Upper lobe of left lung (tissue), 6 donors: ENCODE measurements around the gene CYFIP1. TPM values are rescaled to one million over a fixed set of nuclear protein-coding genes. Genes with fewer than 3 reads are reported as not detected.
A peak's percentile ranks its signal among the peaks of the same experiment; 100 is the strongest.
"Not testable (repeated sequence)": the region's sequence is repeated elsewhere in the genome, so short reads cannot be mapped to it uniquely, and the experiment has no call there.

Experiments
- ATAC-seq, 2 donors: fragments of 200-7000 bp; cut with Tn5 transposase; one replicate each; pipeline ENCODE4 v1.9.1; 2022; ENCODE audit warnings: mild to moderate bottlenecking in 2 of 2, moderate library complexity in 2 of 2; ENCODE audit not compliant: low FRiP score in 2 of 2
- DNase-seq, 2 donors: peaks; one replicate each; pipeline ENCODE4 v3.0.0-alpha.2; 2019 to 2020
- H3K27ac ChIP-seq, 4 donors: fragments of 200-600 bp; sonication (generic); one replicate each; pipeline ENCODE4 v1.5.1; 2016 to 2019
- H3K27me3 ChIP-seq, 4 donors: fragments of 200-600 bp; sonication (generic); one replicate each; pipeline ENCODE4 v1.5.1; 2017 to 2019
- H3K36me3 ChIP-seq, 4 donors: fragments of 200-600 bp; sonication (generic); one replicate each; pipeline ENCODE4 v1.5.1; 2016 to 2019
- H3K4me1 ChIP-seq, 4 donors: fragments of 200-600 bp; sonication (generic); one replicate each; pipeline ENCODE4 v1.5.1; 2018 to 2019
- H3K4me3 ChIP-seq, 4 donors: fragments of 200-600 bp; sonication (generic); one replicate each; pipeline ENCODE4 v1.5.1; 2017 to 2019; ENCODE audit warnings: mild to moderate bottlenecking in 2 of 4, moderate library complexity in 1 of 4
- H3K9me3 ChIP-seq, 4 donors: fragments of 200-600 bp; sonication (generic); one replicate each; pipeline ENCODE4 v1.5.1; 2018 to 2019
- CTCF ChIP-seq, 6 experiments: fragments of 450-650 bp in 4 of 6; fragments of 200-600 bp in 2 of 6; sonication (generic) in 2 of 6; IDR thresholded peaks; one replicate each; pipeline ENCODE4 v1.5.1; 2016 to 2019; ENCODE audit warnings: antibody characterized with exemption in 6 of 6
- EP300 ChIP-seq, 4 donors: sonication (generic); formaldehyde crosslinking; IDR thresholded peaks; one replicate each; pipeline ENCODE4 v1.5.1; 2017; ENCODE audit warnings: antibody characterized with exemption in 4 of 4, control low read depth in 2 of 4
- POLR2A ChIP-seq, 4 donors: fragments of 450-650 bp; IDR thresholded peaks; one replicate each; pipeline ENCODE4 v1.5.1; 2016 to 2017; ENCODE audit warnings: antibody characterized with exemption in 4 of 4, mild to moderate bottlenecking in 2 of 4
- POLR2AphosphoS5 ChIP-seq, 2 donors: sonication (generic); formaldehyde crosslinking; IDR thresholded peaks; one replicate each; pipeline ENCODE4 v1.5.1; 2017; ENCODE audit warnings: antibody characterized with exemption in 2 of 2
- WGBS, 2 donors: methylation state at CpG; one replicate each; pipeline ENCODE4 v1.1.5; 2017 to 2018; 5-methylcytosine and 5-hydroxymethylcytosine counted together
- total RNA-seq, 6 donors: library from RNA; depleted of rRNA in 4 of 6; stranded (reverse); fragments of >200 nt in 4 of 6; gene quantifications; one replicate each; pipeline versions ENCODE4 v1.1.0 to v1.2.1, GENCODE V29; 2016 to 2021
- donor health status: DM: no; HTN: no; CAD: no; lungs with moderate emphysema.
- donor health status: DM: no; HTN: yes; CAD: no; lungs with severe emphysema.

CYFIP1 gene
- total RNA-seq, 6 donors from 2014 or later = 100 to 171 (median 136) TPM

- Histone ChIP-seq H3K4me1 (peaks cover 0 to 5% (median 0%) of the 10 kb centered on the region in 4 donors), H3K4me3 (no peak overlapping the region), H3K27ac (no peak overlapping the region), H3K9me3 (no peaks in the 10 kb centered on the region), H3K27me3 (no peaks in the 10 kb centered on the region), H3K36me3 (peaks cover 0 to 26% (median 15%) of the 10 kb centered on the region in 4 donors)
- ATAC-seq (no peak), DNase-seq (no peak)
- WGBS, 2 donors = 72% methylated on average over 3 to 5 of the region's 5 CpGs
- TF ChIP-seq EP300 (IDR thresholded peaks at IDR 0.05) = no peak
- TF ChIP-seq POLR2A (IDR thresholded peaks at IDR 0.05) = no peak
- TF ChIP-seq CTCF (IDR thresholded peaks at IDR 0.05) = no peak
- no peak for TF ChIP-seq POLR2AphosphoS5 (IDR thresholded peaks at IDR 0.05)
Measured at GRCh38 chr15:22992024-22992326, 11.8 kb upstream of the CYFIP1 start.

GRCh38 chr15:22989576-22990477, 9.7 kb upstream of the CYFIP1 start:
- Histone ChIP-seq H3K4me1 (peaks cover 0 to 5% (median 0%) of the 10 kb centered on the region in 4 donors), H3K9me3 (no peaks in the 10 kb centered on the region), H3K36me3 (peaks cover 0 to 14% (median 9%) of the 10 kb centered on the region in 4 donors), H3K27ac (peak overlapping the region in 2 of 4 donors; percentile 23 to 39), H3K4me3 (no peak overlapping the region), H3K27me3 (no peaks in the 10 kb centered on the region)
- DNase-seq = peak in 1 of 2 donors; percentile 68
- peak; percentile 31 to 45 for ATAC-seq
- WGBS, 2 donors = 70 to 80% methylated on average over 7 of the region's 7 CpGs
- TF ChIP-seq POLR2A (IDR thresholded peaks at IDR 0.05) = no peak
- TF ChIP-seq CTCF (IDR thresholded peaks at IDR 0.05) = no peak
- no peak for TF ChIP-seq EP300 (IDR thresholded peaks at IDR 0.05)
- TF ChIP-seq POLR2AphosphoS5 (IDR thresholded peaks at IDR 0.05) = no peak

- Histone ChIP-seq H3K9me3 (no peaks in the 10 kb centered on the region), H3K27ac (no peak overlapping the region), H3K27me3 (no peaks in the 10 kb centered on the region), H3K36me3 (peaks cover 0 to 3% (median 1%) of the 10 kb centered on the region in 4 donors), H3K4me3 (no peak overlapping the region), H3K4me1 (peaks cover 0 to 5% (median 0%) of the 10 kb centered on the region in 4 donors)
- ATAC-seq (no peak), DNase-seq (no peak)
- TF ChIP-seq CTCF (IDR thresholded peaks at IDR 0.05) (no peak), POLR2A (IDR thresholded peaks at IDR 0.05) (no peak), EP300 (IDR thresholded peaks at IDR 0.05) (no peak), POLR2AphosphoS5 (IDR thresholded peaks at IDR 0.05) (no peak)
- WGBS, 2 donors = 89 to 92% methylated on average over 7 of the region's 7 CpGs
Measured at GRCh38 chr15:22988811-22989210, 8.6 kb upstream of the CYFIP1 start.

GRCh38 chr15:22981931-22982330, 1.8 kb upstream of the CYFIP1 start:
- not testable (repeated sequence) for H3K9me3 ChIP-seq, H3K27ac ChIP-seq, ATAC-seq, H3K4me3 ChIP-seq, H3K27me3 ChIP-seq, DNase-seq, H3K36me3 ChIP-seq
- peaks cover 7 to 14% (median 13%) of the 10 kb centered on the region in 4 donors for H3K4me1 ChIP-seq
- WGBS, 2 donors = 95% methylated on average over 11 of the region's 11 CpGs

- 71 to 72% methylated on average over 30 of the region's 30 CpGs for WGBS, 2 donors
- peak in 1 of 2 donors; percentile 53 for DNase-seq
- H3K36me3 ChIP-seq = no peaks in the 10 kb centered on the region
- ATAC-seq = no peak
- H3K4me3 ChIP-seq = peak overlapping the region; percentile 66 to 99 (median 95)
- peak overlapping the region; percentile 81 to 95 (median 94) for H3K27ac ChIP-seq
- H3K4me1 ChIP-seq = peaks cover 7 to 17% (median 13%) of the 10 kb centered on the region in 4 donors
- H3K27me3 ChIP-seq = no peaks in the 10 kb centered on the region
- TF ChIP-seq POLR2A (IDR thresholded peaks at IDR 0.05) = no peak
- TF ChIP-seq POLR2AphosphoS5 (IDR thresholded peaks at IDR 0.05) = no peak
- TF ChIP-seq CTCF (IDR thresholded peaks at IDR 0.05) = no peak
- no peak for TF ChIP-seq EP300 (IDR thresholded peaks at IDR 0.05)
- H3K9me3 ChIP-seq = no peaks in the 10 kb centered on the region
Measured at GRCh38 chr15:22981051-22981840, 1.1 kb upstream of the CYFIP1 start.
